HepG2 (cell line): ENCODE measurements around the gene CCS. TPM values are rescaled to one million over a fixed set of nuclear protein-coding genes. Genes with fewer than 3 reads are reported as not detected.
A peak's percentile ranks its signal among the peaks of the same experiment; 100 is the strongest.

Experiments used
- ATAC-seq: fragments of 200-7000 bp; cut with Tn5 transposase; 3 replicates; pipeline ENCODE4 v1.9.1; 2020; ENCODE audit warnings: mild to moderate bottlenecking, moderate library complexity
- BruUV-seq: library from RNA; stranded (reverse); fragments of 400-500 nt; replicated peaks from 2 replicates; lab custom pipeline; 2021; lab: Mats Ljungman, UMichigan
- CTCF ChIA-PET: fragments of 300-600 bp; formaldehyde crosslinking; extraction: SDS; loops from one replicate; lab custom pipeline; 2021; ENCODE audit warnings: low total read pairs, inconsistent platforms, low intra/inter-chr PET ratio; lab: Yijun Ruan, JAX
- POLR2A ChIA-PET: fragments of 350-600 bp; sonication (Branson Sonifier 250); formaldehyde crosslinking; loops from one replicate; lab custom pipeline; 2020; ENCODE audit warnings: antibody characterized with exemption, inconsistent platforms; lab: Yijun Ruan, JAX
- DNase-seq: peaks from one replicate; pipeline ENCODE4 v3.0.0-alpha.2; 2015; ENCODE audit warnings: low spot score
- FAIRE-seq: peaks from 3 replicates; lab custom pipeline; 2011; peaks lifted over from hg19 to GRCh38; lab: Jason Lieb, UNC
- H2AFZ ChIP-seq: one replicate; pipeline ENCODE4 v1.6.1; 2011; ENCODE audit warnings: low read length, inconsistent platforms
- H3K27ac ChIP-seq: fragments of 300-600 bp; 3 replicates; pipeline ENCODE4 v1.8.0; 2011; ENCODE audit warnings: mixed run types, mild to moderate bottlenecking, mixed read lengths, low read length, inconsistent platforms; ENCODE audit not compliant: insufficient read depth; ENCODE audit errors: extremely low read length
- H3K27me3 ChIP-seq, 2 experiments: fragments of 200-600 bp in 1 of 2; 2 replicates in 1 of 2; 3 replicates in 1 of 2; pipeline versions ENCODE4 v1.6.0 to v1.8.0; 2011; ENCODE audit warnings: low read length in 2 of 2, mild to moderate bottlenecking in 2 of 2, moderate library complexity in 2 of 2, inconsistent platforms in 1 of 2; ENCODE audit not compliant: insufficient read depth in 2 of 2, control insufficient read depth in 1 of 2
- H3K36me3 ChIP-seq, 2 experiments: fragments of 200-600 bp in 1 of 2; replicated peaks in 1 of 2; 2 replicates in 1 of 2; 3 replicates in 1 of 2; pipeline versions ENCODE4 v1.5.1 to v1.8.0; 2011; ENCODE audit warnings: low read length in 2 of 2, inconsistent platforms in 1 of 2; ENCODE audit not compliant: insufficient read depth in 2 of 2, control insufficient read depth in 1 of 2
- H3K4me1 ChIP-seq: 2 replicates; pipeline ENCODE4 v1.5.1; 2012; ENCODE audit warnings: low read length, inconsistent platforms; ENCODE audit not compliant: insufficient read depth
- H3K4me2 ChIP-seq: 2 replicates; pipeline ENCODE4 v1.6.0; 2011; ENCODE audit warnings: low read depth, low read length, inconsistent platforms
- H3K4me3 ChIP-seq, 3 experiments: fragments of 200-600 bp in 1 of 3; sonication (generic), shearing (Covaris generic) in 1 of 3; replicated peaks in 1 of 3; 2 replicates each; pipeline ENCODE4 v1.5.1; 2011 to 2016; ENCODE audit warnings: low read length in 3 of 3, inconsistent platforms in 2 of 3, low read depth in 2 of 3, mild to moderate bottlenecking in 2 of 3, control low read depth in 1 of 3, mixed read lengths in 1 of 3; ENCODE audit not compliant: insufficient read depth in 1 of 3
- H3K79me2 ChIP-seq: one replicate; pipeline ENCODE4 v1.6.1; 2011; ENCODE audit warnings: low read length, inconsistent platforms; ENCODE audit not compliant: insufficient read depth
- H3K9ac ChIP-seq: 2 replicates; pipeline ENCODE4 v1.6.0; 2011; ENCODE audit warnings: mild to moderate bottlenecking, low read depth, low read length, inconsistent platforms; ENCODE audit not compliant: insufficient read depth
- H3K9me3 ChIP-seq: 2 replicates; pipeline ENCODE4 v1.5.1; 2012; ENCODE audit warnings: mild to moderate bottlenecking, low read length
- H4K20me1 ChIP-seq: 2 replicates; pipeline ENCODE4 v1.6.0; 2011; ENCODE audit warnings: inconsistent platforms, mild to moderate bottlenecking, low read length, moderate library complexity; ENCODE audit not compliant: insufficient read depth
- HMGA1 ChIP-seq: sonication (generic); formaldehyde crosslinking; conservative IDR thresholded peaks from 2 replicates; pipeline ENCODE4 v1.4.0; 2020; ENCODE audit warnings: missing genetic modification reagents
- HNRNPL ChIP-seq: fragments of 200-400 bp; formaldehyde crosslinking; IDR thresholded peaks from 2 replicates; pipeline ENCODE4 v1.6.1; 2017; ENCODE audit warnings: mild to moderate bottlenecking, low read depth, low read length
- MAFF ChIP-seq: IDR thresholded peaks from 2 replicates; pipeline ENCODE4 v1.6.1; 2011; ENCODE audit warnings: low read depth, low read length, improper control_type of control experiment
- MAFK ChIP-seq, 2 experiments: IDR thresholded peaks in 1 of 2; conservative IDR thresholded peaks in 1 of 2; 2 replicates each; pipeline ENCODE4 v1.6.1; 2011; ENCODE audit warnings: improper control_type of control experiment in 2 of 2, low read length in 2 of 2
- NR2F2 ChIP-seq: IDR thresholded peaks from 2 replicates; pipeline ENCODE4 v1.6.1; 2012; ENCODE audit warnings: low read depth, inconsistent platforms, borderline replicate concordance
- NR2F6 ChIP-seq, 2 experiments: IDR thresholded peaks; 2 replicates each; pipeline ENCODE4 v1.6.1; 2016; ENCODE audit warnings: antibody characterized with exemption in 1 of 2, mild to moderate bottlenecking in 1 of 2
- PATZ1 ChIP-seq: sonication (generic); formaldehyde crosslinking; IDR thresholded peaks from 2 replicates; pipeline ENCODE4 v1.4.0; 2020; ENCODE audit warnings: missing genetic modification reagents
- SALL1 ChIP-seq: sonication (generic); formaldehyde crosslinking; IDR thresholded peaks from 2 replicates; pipeline ENCODE4 v1.8.0; 2022; ENCODE audit warnings: mild to moderate bottlenecking, missing genetic modification reagents
- SIX4 ChIP-seq: sonication (generic); formaldehyde crosslinking; IDR thresholded peaks from 2 replicates; pipeline ENCODE4 v1.4.0; 2020; ENCODE audit warnings: missing genetic modification reagents
- ZBTB14 ChIP-seq: sonication (generic); formaldehyde crosslinking; IDR thresholded peaks from 2 replicates; pipeline ENCODE4 v1.4.0; 2020; ENCODE audit warnings: missing genetic modification reagents
- ZBTB38 ChIP-seq: sonication (generic); formaldehyde crosslinking; IDR thresholded peaks from 2 replicates; pipeline ENCODE4 v1.5.1; 2020; ENCODE audit warnings: mild to moderate bottlenecking, missing genetic modification reagents
- ZEB1 ChIP-seq: IDR thresholded peaks from 2 replicates; pipeline ENCODE4 v1.6.1; 2012; ENCODE audit warnings: mild to moderate bottlenecking, low read depth, inconsistent platforms; ENCODE audit not compliant: insufficient replicate concordance
- ZNF207 ChIP-seq: fragments of 450-650 bp; IDR thresholded peaks from 2 replicates; pipeline ENCODE4 v1.6.1; 2016; ENCODE audit warnings: antibody characterized with exemption, borderline replicate concordance
- ZNF678 ChIP-seq: sonication (generic); formaldehyde crosslinking; IDR thresholded peaks from 2 replicates; pipeline ENCODE4 v1.4.0; 2020; ENCODE audit warnings: mild to moderate bottlenecking, missing genetic modification reagents
- WGBS: methylation state at CpG from one replicate; pipeline ENCODE4 v1.1.6; 2017; ENCODE audit warnings: low lambda C conversion rate; 5-methylcytosine and 5-hydroxymethylcytosine counted together
- in situ Hi-C: cut with HindIII; loops from 2 replicates; pipeline ENCODE4 v1.10.0; 2017; ENCODE audit warnings: low pct_unique_long_range_greater_than_20kb; ENCODE audit not compliant: extremely low pct_ligation_motif_present
- intact Hi-C: fragments of 100-400 bp; cut with micrococcal nuclease; formaldehyde crosslinking; loops from one replicate; pipeline ENCODE4 v1.10.0; 2022; ENCODE audit not compliant: unreplicated experiment
- polyA plus RNA-seq, 8 experiments: library from polyadenylated mRNA; depleted of rRNA in 3 of 8; stranded (reverse) in 7 of 8; unstranded in 1 of 8; fragments of >200 nt; fragmentation: Illumina TruSeq in 4 of 8; extraction: Trizol in 4 of 8; gene quantifications; 2 replicates each; pipeline versions ENCODE4 v1.2.1 to v1.2.3, GENCODE V29; 2011 to 2016; ENCODE audit warnings: low read depth in 4 of 8, missing spikeins in 1 of 8, mixed read lengths in 1 of 8; ENCODE audit not compliant: insufficient read depth in 1 of 8
- total RNA-seq, 5 experiments: library from RNA; depleted of rRNA; stranded (reverse); fragments of >200 nt; fragmentation: Illumina TruSeq; extraction: Trizol; gene quantifications; 2 replicates each; pipeline ENCODE4 v1.2.3, GENCODE V29; 2016; ENCODE audit warnings: low read depth in 1 of 5
- TF ChIP-seq, protein P1 (sequence below): IDR thresholded peaks from 2 replicates; pipeline ENCODE4 v1.6.1; 2018; ENCODE audit warnings: missing genetic modification reagents, mild to moderate bottlenecking, missing compliant biosample characterization
- TF ChIP-seq, protein P2 (sequence below): sonication (generic); formaldehyde crosslinking; conservative IDR thresholded peaks from 2 replicates; pipeline ENCODE4 v1.4.0; 2020; ENCODE audit warnings: mild to moderate bottlenecking, missing genetic modification reagents, moderate library complexity

Gene CCS
- total and polyA plus RNA-seq, 2 of the 13 experiments (the other 11 are each of a cell fraction or from before 2014, with no cell fraction given), result 25.4 to 44.6 TPM

DNA sequence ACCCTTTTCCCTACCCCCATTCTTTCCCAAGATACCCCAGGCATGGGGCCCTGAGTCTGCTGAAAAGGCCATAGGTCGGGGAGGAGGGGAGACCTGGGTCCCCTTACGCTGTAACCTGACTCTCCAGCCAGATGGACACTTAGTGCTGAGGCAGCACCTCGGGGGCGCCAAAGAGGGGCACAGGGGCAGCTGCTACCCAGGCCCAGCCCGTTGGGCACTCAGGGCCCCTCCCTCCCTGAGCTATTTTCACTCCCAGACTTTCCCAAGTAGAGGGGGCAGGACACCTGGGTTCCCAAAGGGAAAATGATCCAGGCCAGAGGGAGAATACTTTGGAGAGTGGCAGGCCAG lies 45.3 kb upstream of the CCS start:
- no peaks in the 10 kb centered on the region for H3K9me3 ChIP-seq
- CTCF ChIA-PET, result no interaction called here
- ATAC-seq (no peak), DNase-seq (no peak), FAIRE-seq (no peak)
- TF ChIP-seq HNRNPL (peak; percentile 52; the same call in 1 of the 2 replicates), PATZ1 (CRISPR knock-in tag) (peak; percentile 15; the same call in 1 of the 2 replicates), NR2F2 (no peak), MAFF (peak; percentile 35; the same call in 1 of the 2 replicates), SIX4 (peak; percentile 87; the same call in 1 of the 2 replicates), ZEB1 (no peak), ZNF678 (CRISPR knock-in tag) (no peak), SALL1 (CRISPR knock-in tag) (0 out of 2 replicates have a peak, but pooled peaks have one; percentile 20), MAFK (conservative IDR thresholded peaks at IDR 0.05 in 1 of 2, IDR thresholded peaks at IDR 0.05 in 1 of 2; ENCODE audit: low read length in 2 of 2) (peak; percentile 43 to 49), ZBTB38 (CRISPR knock-in tag) (no peak), NR2F6 (IDR thresholded peaks at IDR 0.05) (0 out of 2 replicates have a peak, but pooled peaks have one; percentile 24), NR2F6 (CRISPR knock-in tag; IDR thresholded peaks at IDR 0.05) (0 out of 2 replicates have a peak, but pooled peaks have one; percentile 23), HMGA1 (no peak), ZNF207 (no peak), ZBTB14 (CRISPR knock-in tag) (no peak)
- TF ChIP-seq, protein P1, sequence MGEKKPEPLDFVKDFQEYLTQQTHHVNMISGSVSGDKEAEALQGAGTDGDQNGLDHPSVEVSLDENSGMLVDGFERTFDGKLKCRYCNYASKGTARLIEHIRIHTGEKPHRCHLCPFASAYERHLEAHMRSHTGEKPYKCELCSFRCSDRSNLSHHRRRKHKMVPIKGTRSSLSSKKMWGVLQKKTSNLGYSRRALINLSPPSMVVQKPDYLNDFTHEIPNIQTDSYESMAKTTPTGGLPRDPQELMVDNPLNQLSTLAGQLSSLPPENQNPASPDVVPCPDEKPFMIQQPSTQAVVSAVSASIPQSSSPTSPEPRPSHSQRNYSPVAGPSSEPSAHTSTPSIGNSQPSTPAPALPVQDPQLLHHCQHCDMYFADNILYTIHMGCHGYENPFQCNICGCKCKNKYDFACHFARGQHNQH (CRISPR knock-in tag), result 0 out of 2 replicates have a peak, but pooled peaks have one; percentile 26
- TF ChIP-seq, protein P2, sequence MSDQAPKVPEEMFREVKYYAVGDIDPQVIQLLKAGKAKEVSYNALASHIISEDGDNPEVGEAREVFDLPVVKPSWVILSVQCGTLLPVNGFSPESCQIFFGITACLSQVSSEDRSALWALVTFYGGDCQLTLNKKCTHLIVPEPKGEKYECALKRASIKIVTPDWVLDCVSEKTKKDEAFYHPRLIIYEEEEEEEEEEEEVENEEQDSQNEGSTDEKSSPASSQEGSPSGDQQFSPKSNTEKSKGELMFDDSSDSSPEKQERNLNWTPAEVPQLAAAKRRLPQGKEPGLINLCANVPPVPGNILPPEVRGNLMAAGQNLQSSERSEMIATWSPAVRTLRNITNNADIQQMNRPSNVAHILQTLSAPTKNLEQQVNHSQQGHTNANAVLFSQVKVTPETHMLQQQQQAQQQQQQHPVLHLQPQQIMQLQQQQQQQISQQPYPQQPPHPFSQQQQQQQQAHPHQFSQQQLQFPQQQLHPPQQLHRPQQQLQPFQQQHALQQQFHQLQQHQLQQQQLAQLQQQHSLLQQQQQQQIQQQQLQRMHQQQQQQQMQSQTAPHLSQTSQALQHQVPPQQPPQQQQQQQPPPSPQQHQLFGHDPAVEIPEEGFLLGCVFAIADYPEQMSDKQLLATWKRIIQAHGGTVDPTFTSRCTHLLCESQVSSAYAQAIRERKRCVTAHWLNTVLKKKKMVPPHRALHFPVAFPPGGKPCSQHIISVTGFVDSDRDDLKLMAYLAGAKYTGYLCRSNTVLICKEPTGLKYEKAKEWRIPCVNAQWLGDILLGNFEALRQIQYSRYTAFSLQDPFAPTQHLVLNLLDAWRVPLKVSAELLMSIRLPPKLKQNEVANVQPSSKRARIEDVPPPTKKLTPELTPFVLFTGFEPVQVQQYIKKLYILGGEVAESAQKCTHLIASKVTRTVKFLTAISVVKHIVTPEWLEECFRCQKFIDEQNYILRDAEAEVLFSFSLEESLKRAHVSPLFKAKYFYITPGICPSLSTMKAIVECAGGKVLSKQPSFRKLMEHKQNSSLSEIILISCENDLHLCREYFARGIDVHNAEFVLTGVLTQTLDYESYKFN (CRISPR knock-in tag), result 0 out of 2 replicates have a peak, but pooled peaks have one; percentile 24
- POLR2A ChIA-PET, result interaction anchor here (2.9 kb wide), 1 partner anchor 130 kb away, joined by 17 read pairs; the partner anchor contains the start of gene RBM4B
- H3K4me2 ChIP-seq, result peak overlapping the region; percentile 97
- 0% methylated on average over 3 of the region's 5 CpGs for WGBS
- no peak overlapping the region for H3K9ac ChIP-seq
- H3K27ac ChIP-seq, result no peak overlapping the region
- H3K27me3 ChIP-seq, result peaks cover 2 to 11% of the 10 kb centered on the region in 2 experiments; a peak in 4 of 5 replicates
- no peak overlapping the region for H2AFZ ChIP-seq
- no peaks in the 10 kb centered on the region for H4K20me1 ChIP-seq
- in situ Hi-C loops, result no loop called here
- no peaks in the 10 kb centered on the region for H3K79me2 ChIP-seq
- no TSS peak for BruUV-seq
- H3K4me3 ChIP-seq, result peak overlapping the region in 1 of 3 experiments; percentile 23; a peak in 1 of 6 replicates
- intact Hi-C loops, result no loop called here
- peaks cover 47% of the 10 kb centered on the region for H3K4me1 ChIP-seq
- no peaks in the 10 kb centered on the region for H3K36me3 ChIP-seq
